COLO668 (cell line): ENCODE results near the gene KCNA2.

Experiments
- DNase-seq: peaks from one replicate; lab custom pipeline; 2025; ENCODE audit not compliant: unreplicated experiment; lab: John Stamatoyannopoulos, UW

KCNA2 gene

GRCh38 chr1:110605901-110606656 lies at the start of gene KCNA2:
TSS of gene KCNA2 (minus strand) at chr1:110606358. CDS start at chr1:110604782, 1,576 bp downstream.
- DNase-seq, result peak; percentile 82

- DNase-seq, result no peak
Observed at GRCh38 chr1:110650609-110651008, 44.5 kb upstream of the KCNA2 start.

- DNase-seq, result no peak
Observed at GRCh38 chr1:110648417-110648816, 42.3 kb upstream of the KCNA2 start.

- DNase-seq, result no peak
Observed at GRCh38 chr1:110647254-110647891, 41.2 kb upstream of the KCNA2 start.

- no peak for DNase-seq
Observed at GRCh38 chr1:110645821-110646735, 39.9 kb upstream of the KCNA2 start.

GRCh38 chr1:110645211-110645610 lies 39.1 kb upstream of the KCNA2 start:
- no peak for DNase-seq

- DNase-seq, result no peak
Observed at GRCh38 chr1:110643879-110644472, 37.8 kb upstream of the KCNA2 start.

- no peak for DNase-seq
Observed at GRCh38 chr1:110639724-110640386, 33.7 kb upstream of the KCNA2 start.

- no peak for DNase-seq
Observed at GRCh38 chr1:110638556-110638955, 32.4 kb upstream of the KCNA2 start.

- DNase-seq, result no peak
Observed at GRCh38 chr1:110638058-110638457, 31.9 kb upstream of the KCNA2 start.

GRCh38 chr1:110637475-110637874 lies 31.3 kb upstream of the KCNA2 start:
- DNase-seq, result no peak

GRCh38 chr1:110636149-110636935 lies 30.2 kb upstream of the KCNA2 start:
- DNase-seq, result no peak

- no peak for DNase-seq
Observed at GRCh38 chr1:110635434-110635833, 29.3 kb upstream of the KCNA2 start.

GRCh38 chr1:110634455-110635311 lies 28.5 kb upstream of the KCNA2 start:
- DNase-seq, result no peak

GRCh38 chr1:110634086-110634454 lies 27.9 kb upstream of the KCNA2 start:
- DNase-seq, result no peak

GRCh38 chr1:110633646-110634030 lies 27.5 kb upstream of the KCNA2 start:
- no peak for DNase-seq

- DNase-seq, result no peak
Observed at GRCh38 chr1:110631836-110632620, 25.9 kb upstream of the KCNA2 start.
